ENCODE data around the gene RALGAPA1.
"Not testable (repeated sequence)": the region's sequence is repeated elsewhere in the genome, so short reads cannot be mapped to it uniquely, and the experiment has no call there.

Gene RALGAPA1

DNA sequence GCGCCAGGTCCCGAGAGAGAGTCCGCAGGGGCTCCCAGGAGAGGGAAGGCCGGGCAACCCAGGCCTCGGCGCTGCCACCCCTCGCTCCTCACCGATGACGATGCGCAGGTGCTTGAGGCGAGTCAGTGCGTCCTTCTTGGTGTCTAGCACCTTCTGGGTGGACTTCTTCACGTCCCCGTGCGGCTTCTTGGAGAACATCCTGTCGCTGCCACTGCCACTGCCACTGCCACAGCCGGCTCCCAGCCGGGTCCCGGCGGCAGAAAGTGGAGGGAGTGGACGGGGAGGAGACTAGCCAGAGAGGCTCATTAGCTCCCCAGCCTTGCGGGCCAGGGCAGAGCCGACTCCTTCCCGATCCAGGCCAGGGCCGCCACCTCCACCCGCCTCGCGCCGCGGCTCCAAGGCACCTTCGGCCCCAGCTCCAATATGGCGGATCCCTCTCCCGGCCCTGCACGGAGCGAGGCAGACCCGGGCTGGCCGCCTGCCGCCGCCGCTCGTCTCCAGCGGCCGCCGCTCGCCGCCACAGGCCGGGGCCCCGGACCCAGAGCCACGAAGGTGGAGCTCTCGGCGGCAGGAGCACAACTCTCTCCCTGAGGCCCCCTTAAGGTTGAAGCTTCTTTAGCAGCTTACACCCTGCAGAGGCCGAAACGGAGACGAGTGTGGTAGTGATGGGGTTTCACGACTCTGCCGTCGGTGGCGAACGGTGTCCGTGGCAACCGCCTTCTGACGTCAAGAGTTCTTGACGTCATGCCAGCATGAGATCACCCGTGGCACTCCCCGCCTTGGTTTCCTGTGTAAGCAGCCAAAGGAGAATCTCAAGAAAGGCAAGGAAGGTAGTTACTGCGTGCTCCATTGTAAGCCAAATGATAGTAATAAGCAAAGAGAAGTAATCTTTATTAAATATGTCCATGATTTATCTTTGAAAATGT is at the start of gene RALGAPA1:
RALGAPA1 (minus strand) TSS at position 658 of the 926 bp plus-strand sequence; CDS start at position 198, 460 bp downstream.
- not testable (repeated sequence) for H3K27me3 ChIP-seq (ENCODE audit: control insufficient read depth, insufficient read depth, low read length); H3K36me3 ChIP-seq (ENCODE audit: control insufficient read depth, insufficient read depth, low read length)
- peaks cover 10% of the 10 kb centered on the region for H3K4me1 ChIP-seq (ENCODE audit: control insufficient read depth, insufficient read depth, low read length)
- peak within 1 kb of the TSS; percentile 86 for H3K27ac ChIP-seq (ENCODE audit: low read depth, low read length)
- H3K4me3 ChIP-seq (ENCODE audit: low read length) = peak within 1 kb of the TSS; percentile 93
- peak within 1 kb of the TSS; percentile 86 for H3K9ac ChIP-seq (ENCODE audit: low read length)

DNA sequence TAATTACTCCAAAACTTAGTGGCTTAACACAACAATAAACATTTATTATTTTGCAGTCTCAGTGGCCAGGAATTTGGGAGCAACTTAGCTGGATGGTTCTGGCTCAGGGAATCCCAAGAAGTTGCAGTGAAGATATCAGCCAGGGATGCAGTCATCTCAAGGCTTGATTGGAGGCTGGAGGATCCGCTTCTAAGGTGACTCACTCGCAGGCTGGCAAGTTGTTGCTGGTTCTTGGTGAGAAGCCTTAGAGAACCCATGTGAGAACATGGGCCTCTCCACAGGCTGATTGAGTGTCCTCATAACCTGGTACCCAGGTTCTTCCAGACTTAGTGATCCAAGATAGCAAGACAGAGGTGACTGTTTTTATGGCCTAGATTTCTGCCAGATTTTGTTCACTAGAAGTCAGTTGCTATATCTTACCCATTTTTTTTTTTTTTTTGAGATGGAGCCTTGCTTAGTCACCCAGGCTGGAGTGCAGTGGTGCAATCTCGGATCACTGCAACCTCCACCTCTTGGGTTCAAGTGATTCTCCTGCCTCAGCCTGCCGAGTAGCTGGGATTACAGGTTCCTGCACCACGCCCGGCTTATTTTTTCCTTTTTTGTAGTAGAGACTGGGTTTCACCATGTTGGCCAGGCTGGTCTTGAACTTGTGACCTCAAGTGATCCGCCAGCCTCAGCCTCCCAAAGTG is 49.6 kb upstream of the RALGAPA1 start:
- Histone ChIP-seq H3K4me3 (ENCODE audit: low read length) (no peak overlapping the region), H3K27ac (ENCODE audit: low read depth, low read length) (no peak overlapping the region), H3K27me3 (ENCODE audit: control insufficient read depth, insufficient read depth, low read length) (no peaks in the 10 kb centered on the region), H3K4me1 (ENCODE audit: control insufficient read depth, insufficient read depth, low read length) (no peaks in the 10 kb centered on the region), H3K9ac (ENCODE audit: low read length) (no peak overlapping the region), H3K36me3 (ENCODE audit: control insufficient read depth, insufficient read depth, low read length) (peaks cover 2% of the 10 kb centered on the region)

DNA sequence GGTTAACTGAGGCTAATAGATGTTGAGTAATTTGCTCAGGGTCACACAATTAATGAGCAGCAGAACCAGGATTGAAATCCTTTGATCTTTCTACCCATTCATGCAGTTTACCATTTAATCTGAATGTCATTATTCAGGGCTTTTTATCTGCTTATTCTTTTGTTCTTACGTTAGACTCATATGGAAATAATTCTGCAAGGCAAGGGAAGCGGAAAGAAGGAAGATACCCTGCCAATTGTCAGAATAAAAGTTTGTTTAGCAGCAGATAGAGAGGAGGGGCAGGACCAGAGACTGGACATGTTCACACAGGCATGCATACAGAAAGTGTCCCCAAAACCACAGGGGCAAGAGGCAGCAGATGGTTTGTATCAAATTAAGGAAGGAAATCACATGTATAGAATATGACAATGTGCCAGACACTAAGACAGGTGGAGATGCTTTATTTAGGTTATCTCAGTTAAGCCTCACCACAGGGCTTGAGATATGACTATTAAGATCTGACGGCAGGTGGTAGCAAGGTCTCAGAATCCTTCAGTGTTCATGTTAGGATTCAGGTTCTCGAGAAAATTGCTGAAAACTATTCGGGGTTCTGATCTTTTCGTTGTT is 46.9 kb upstream of the RALGAPA1 start:
- no peak overlapping the region for H3K27ac ChIP-seq (ENCODE audit: low read depth, low read length)
- peaks cover 2% of the 10 kb centered on the region for H3K36me3 ChIP-seq (ENCODE audit: control insufficient read depth, insufficient read depth, low read length)
- no peak overlapping the region for H3K4me3 ChIP-seq (ENCODE audit: low read length)
- no peak overlapping the region for H3K9ac ChIP-seq (ENCODE audit: low read length)
- no peaks in the 10 kb centered on the region for H3K27me3 ChIP-seq (ENCODE audit: control insufficient read depth, insufficient read depth, low read length)
- H3K4me1 ChIP-seq (ENCODE audit: control insufficient read depth, insufficient read depth, low read length) = no peaks in the 10 kb centered on the region

DNA sequence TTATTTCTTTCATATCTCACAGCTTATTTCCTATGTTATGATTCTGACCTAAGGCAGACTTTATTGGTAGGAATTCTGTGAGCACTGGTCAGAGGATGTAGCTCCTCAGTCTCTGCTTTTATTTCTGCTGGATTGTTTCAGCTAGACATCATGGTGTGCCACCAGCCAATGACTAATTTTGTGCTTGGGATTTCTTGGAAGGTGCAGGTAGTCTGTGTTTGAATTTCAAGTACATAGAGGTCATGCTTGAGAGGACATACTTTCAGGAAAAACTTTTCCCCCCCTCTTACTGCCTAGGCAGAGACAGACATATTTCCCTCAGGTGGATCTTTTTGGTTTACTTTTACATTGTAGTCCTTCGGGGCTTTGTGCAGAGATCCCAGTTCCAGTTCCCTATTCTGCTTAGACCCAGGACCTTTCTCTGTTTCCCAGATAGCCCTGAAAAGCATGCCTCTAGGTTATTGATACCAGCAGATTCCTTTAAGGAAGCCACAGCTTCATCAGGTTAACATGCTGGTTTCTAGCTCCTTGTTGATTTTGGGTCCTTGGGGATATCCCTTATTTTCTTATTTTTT is 45.7 kb upstream of the RALGAPA1 start:
- H3K27ac ChIP-seq (ENCODE audit: low read depth, low read length) = no peak overlapping the region
- H3K4me3 ChIP-seq (ENCODE audit: low read length) = no peak overlapping the region
- no peaks in the 10 kb centered on the region for H3K4me1 ChIP-seq (ENCODE audit: control insufficient read depth, insufficient read depth, low read length)
- peaks cover 2% of the 10 kb centered on the region for H3K36me3 ChIP-seq (ENCODE audit: control insufficient read depth, insufficient read depth, low read length)
- H3K27me3 ChIP-seq (ENCODE audit: control insufficient read depth, insufficient read depth, low read length) = no peaks in the 10 kb centered on the region
- H3K9ac ChIP-seq (ENCODE audit: low read length) = no peak overlapping the region

DNA sequence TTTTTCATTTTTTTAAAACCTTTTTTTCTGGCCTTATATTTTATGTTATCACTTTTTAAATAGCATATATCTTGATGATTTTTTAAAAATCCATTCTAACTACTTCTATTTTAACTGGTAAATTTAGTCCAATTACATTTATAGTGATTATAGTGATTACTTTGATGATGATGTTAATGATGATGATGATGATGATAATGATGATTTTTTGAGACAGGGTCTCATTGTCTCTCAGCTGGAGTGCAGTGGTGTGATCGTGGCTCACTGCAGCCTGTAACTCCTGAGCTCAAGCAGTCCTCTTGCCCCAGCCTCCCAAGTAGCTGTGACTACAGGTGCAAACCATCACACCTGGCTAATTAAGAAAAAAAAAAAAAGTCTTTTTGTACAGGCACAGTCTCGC is 44.1 kb upstream of the RALGAPA1 start:
- Histone ChIP-seq H3K27ac (ENCODE audit: low read depth, low read length) (no peak overlapping the region), H3K9ac (ENCODE audit: low read length) (no peak overlapping the region), H3K27me3 (ENCODE audit: control insufficient read depth, insufficient read depth, low read length) (no peaks in the 10 kb centered on the region), H3K4me3 (ENCODE audit: low read length) (no peak overlapping the region), H3K36me3 (ENCODE audit: control insufficient read depth, insufficient read depth, low read length) (no peaks in the 10 kb centered on the region), H3K4me1 (ENCODE audit: control insufficient read depth, insufficient read depth, low read length) (no peaks in the 10 kb centered on the region)

DNA sequence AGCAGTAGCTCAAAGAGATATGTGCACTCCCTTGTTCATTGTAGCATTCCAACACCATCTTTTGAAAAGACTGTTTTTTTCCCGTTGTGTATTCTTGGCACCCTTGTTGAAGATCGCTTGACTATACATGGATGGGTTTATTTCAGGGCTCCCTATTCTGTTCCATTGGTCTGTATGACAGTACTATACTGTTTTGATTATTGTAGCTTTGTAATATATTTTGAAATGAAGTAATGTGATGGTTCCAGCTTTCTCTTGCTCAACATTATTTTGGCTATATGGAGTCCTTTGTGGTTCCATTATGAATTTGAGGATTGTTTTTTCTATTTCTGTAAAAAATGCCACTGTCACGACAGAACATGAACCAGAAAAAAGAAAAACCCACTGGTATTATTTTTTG is 42.7 kb upstream of the RALGAPA1 start:
- no peaks in the 10 kb centered on the region for H3K4me1 ChIP-seq (ENCODE audit: control insufficient read depth, insufficient read depth, low read length)
- H3K27me3 ChIP-seq (ENCODE audit: control insufficient read depth, insufficient read depth, low read length) = no peaks in the 10 kb centered on the region
- H3K27ac ChIP-seq (ENCODE audit: low read depth, low read length) = no peak overlapping the region
- no peak overlapping the region for H3K4me3 ChIP-seq (ENCODE audit: low read length)
- H3K36me3 ChIP-seq (ENCODE audit: control insufficient read depth, insufficient read depth, low read length) = no peaks in the 10 kb centered on the region
- H3K9ac ChIP-seq (ENCODE audit: low read length) = no peak overlapping the region

DNA sequence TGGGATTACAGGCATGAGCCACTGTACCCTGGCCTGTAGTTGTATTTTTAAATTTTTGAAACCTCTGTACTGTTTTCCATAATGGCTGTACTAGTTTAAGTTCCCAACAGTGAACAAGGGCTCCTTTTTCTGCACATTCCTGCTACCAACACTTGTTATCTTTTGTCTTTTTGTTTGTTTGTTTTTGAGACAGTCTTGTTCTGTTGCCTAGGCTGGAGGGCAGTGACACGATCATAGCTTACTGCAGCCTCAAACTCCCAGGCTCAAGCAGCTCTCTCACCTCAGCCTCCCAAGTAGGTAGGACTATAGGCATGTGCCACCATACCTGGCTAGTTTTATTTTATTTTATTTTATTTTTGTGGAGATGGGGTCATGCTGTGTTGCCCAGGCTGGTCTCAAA is 40.0 kb upstream of the RALGAPA1 start:
- no peak overlapping the region for H3K9ac ChIP-seq (ENCODE audit: low read length)
- no peak overlapping the region for H3K27ac ChIP-seq (ENCODE audit: low read depth, low read length)
- H3K36me3 ChIP-seq (ENCODE audit: control insufficient read depth, insufficient read depth, low read length) = no peaks in the 10 kb centered on the region
- no peak overlapping the region for H3K4me3 ChIP-seq (ENCODE audit: low read length)
- H3K4me1 ChIP-seq (ENCODE audit: control insufficient read depth, insufficient read depth, low read length) = no peaks in the 10 kb centered on the region
- no peaks in the 10 kb centered on the region for H3K27me3 ChIP-seq (ENCODE audit: control insufficient read depth, insufficient read depth, low read length)

DNA sequence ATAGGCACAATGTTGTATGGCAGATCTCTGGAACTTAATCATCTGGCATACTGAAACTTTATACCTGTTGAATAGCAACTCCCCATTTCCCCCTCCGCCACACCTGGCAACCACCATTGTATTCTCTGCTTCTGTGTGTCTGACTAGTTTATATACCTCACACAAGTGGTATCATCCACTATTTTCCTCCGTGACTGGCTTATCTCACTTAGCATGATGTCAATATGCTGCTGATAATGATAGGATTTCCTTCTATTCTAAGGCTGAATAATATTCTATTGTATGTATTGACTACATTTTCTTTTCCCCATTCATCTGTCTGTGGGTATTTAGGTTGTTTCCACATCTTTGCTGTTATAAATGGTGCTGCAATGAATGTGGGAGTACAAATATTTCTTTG is 38.5 kb upstream of the RALGAPA1 start:
- H3K9ac ChIP-seq (ENCODE audit: low read length) = no peak overlapping the region
- no peak overlapping the region for H3K27ac ChIP-seq (ENCODE audit: low read depth, low read length)
- no peaks in the 10 kb centered on the region for H3K4me1 ChIP-seq (ENCODE audit: control insufficient read depth, insufficient read depth, low read length)
- no peaks in the 10 kb centered on the region for H3K36me3 ChIP-seq (ENCODE audit: control insufficient read depth, insufficient read depth, low read length)
- H3K4me3 ChIP-seq (ENCODE audit: low read length) = no peak overlapping the region
- H3K27me3 ChIP-seq (ENCODE audit: control insufficient read depth, insufficient read depth, low read length) = no peaks in the 10 kb centered on the region

DNA sequence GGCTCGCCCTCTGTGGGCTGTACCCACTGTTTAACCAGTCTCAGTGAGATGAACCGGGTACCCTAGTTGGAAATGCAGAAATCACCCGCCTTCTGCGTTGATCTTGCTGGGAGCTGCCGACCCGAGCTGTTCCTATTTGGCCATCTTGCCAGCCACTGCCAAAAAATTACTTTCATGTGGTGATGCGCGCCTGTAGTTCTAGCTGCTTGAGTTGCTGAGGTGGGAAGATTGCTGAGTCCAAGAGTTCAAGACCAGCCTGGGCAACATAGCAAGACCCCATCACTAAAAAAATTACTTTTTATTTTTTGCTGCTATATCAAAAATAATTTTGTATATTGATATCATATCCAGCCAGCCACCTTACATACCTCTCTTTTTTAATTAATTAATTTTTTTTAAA is 35.4 kb upstream of the RALGAPA1 start:
- Histone ChIP-seq H3K27ac (ENCODE audit: low read depth, low read length) (no peak overlapping the region), H3K27me3 (ENCODE audit: control insufficient read depth, insufficient read depth, low read length) (no peaks in the 10 kb centered on the region), H3K36me3 (ENCODE audit: control insufficient read depth, insufficient read depth, low read length) (no peaks in the 10 kb centered on the region), H3K4me1 (ENCODE audit: control insufficient read depth, insufficient read depth, low read length) (no peaks in the 10 kb centered on the region), H3K4me3 (ENCODE audit: low read length) (no peak overlapping the region), H3K9ac (ENCODE audit: low read length) (no peak overlapping the region)

DNA sequence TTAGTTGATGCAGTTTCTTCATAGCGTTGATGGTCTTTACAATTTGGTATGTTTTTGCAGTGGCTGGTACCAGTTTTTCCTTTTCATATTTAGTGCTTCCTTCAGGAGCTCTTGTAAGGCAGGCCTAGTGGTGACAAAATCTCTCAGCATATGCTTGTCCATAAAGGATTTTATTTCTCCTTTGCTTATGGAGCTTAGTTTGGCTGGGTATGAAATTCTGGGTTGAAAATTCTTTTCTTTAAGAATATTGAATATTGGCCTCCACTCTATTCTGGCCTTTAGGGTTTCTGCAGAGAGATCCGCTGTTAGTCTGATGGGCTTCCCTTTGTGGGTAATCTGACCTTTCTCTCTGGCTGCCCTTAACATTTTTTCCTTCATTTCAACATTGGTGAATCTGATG is 33.1 kb upstream of the RALGAPA1 start:
- H3K27me3 ChIP-seq (ENCODE audit: control insufficient read depth, insufficient read depth, low read length); H3K4me3 ChIP-seq (ENCODE audit: low read length); H3K9ac ChIP-seq (ENCODE audit: low read length); H3K4me1 ChIP-seq (ENCODE audit: control insufficient read depth, insufficient read depth, low read length); H3K36me3 ChIP-seq (ENCODE audit: control insufficient read depth, insufficient read depth, low read length); H3K27ac ChIP-seq (ENCODE audit: low read depth, low read length): not testable (repeated sequence)

DNA sequence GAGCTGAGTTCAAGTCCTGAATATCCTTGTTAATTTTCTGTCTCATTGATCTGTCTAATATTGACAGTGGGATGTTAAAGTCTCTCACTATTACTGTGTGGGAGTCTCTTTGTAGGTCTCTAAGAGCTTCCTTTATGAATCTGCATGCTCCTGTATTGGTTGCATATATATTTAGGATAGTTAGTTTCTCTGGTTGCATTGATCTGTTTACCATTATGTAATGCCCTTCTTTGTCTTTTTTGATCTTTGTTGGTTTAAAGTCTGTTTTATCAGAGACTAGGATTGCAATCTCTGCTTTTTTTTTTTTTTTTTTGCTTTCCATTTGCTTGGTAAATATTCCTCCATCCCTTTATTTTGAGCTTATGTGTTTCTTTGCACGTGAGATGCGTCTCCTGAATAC is 32.6 kb upstream of the RALGAPA1 start:
- H3K4me3 ChIP-seq (ENCODE audit: low read length); H3K4me1 ChIP-seq (ENCODE audit: control insufficient read depth, insufficient read depth, low read length); H3K27ac ChIP-seq (ENCODE audit: low read depth, low read length); H3K36me3 ChIP-seq (ENCODE audit: control insufficient read depth, insufficient read depth, low read length); H3K27me3 ChIP-seq (ENCODE audit: control insufficient read depth, insufficient read depth, low read length); H3K9ac ChIP-seq (ENCODE audit: low read length): not testable (repeated sequence)

DNA sequence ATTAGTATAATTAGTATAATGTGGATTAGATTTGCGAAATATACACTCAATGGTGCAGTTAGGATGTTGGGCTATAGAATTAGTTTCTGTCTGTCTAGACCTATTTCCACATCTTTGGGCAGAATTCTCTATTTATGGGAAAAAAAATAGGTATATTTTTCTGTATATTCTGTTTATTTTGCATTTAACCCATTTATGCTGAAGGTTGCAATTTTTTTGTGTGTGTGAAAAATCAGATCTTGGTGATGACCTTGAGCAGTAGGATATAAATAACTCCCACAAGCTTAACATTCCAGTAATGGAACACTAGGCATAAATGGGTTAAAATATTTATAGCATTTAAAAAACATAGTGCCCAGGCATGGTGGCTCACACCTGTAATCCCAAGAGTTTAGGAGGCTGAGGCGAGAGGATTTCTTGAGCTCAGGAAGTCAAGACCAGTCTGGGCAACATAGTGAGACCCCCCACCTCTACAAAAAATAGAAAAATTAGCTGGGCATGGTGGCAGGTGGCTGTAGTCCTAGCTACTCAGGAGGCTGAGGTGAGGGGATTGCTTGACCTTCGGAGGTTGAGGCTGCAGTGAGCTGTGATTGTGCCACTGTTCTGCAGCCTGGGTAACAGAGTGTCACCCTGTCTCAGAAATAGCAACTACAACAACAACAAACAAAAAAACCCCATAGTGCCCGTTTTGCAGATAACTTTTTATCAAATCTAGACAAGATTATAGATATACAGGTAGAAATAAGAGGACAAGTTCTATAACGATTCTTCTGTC is 26.3 kb upstream of the RALGAPA1 start:
- no peaks in the 10 kb centered on the region for H3K4me1 ChIP-seq (ENCODE audit: control insufficient read depth, insufficient read depth, low read length)
- H3K27ac ChIP-seq (ENCODE audit: low read depth, low read length) = no peak overlapping the region
- H3K9ac ChIP-seq (ENCODE audit: low read length) = no peak overlapping the region
- H3K36me3 ChIP-seq (ENCODE audit: control insufficient read depth, insufficient read depth, low read length) = no peaks in the 10 kb centered on the region
- no peak overlapping the region for H3K4me3 ChIP-seq (ENCODE audit: low read length)
- no peaks in the 10 kb centered on the region for H3K27me3 ChIP-seq (ENCODE audit: control insufficient read depth, insufficient read depth, low read length)
